Measurements from ENCODE around the gene DBH.

Gene DBH

DNA sequence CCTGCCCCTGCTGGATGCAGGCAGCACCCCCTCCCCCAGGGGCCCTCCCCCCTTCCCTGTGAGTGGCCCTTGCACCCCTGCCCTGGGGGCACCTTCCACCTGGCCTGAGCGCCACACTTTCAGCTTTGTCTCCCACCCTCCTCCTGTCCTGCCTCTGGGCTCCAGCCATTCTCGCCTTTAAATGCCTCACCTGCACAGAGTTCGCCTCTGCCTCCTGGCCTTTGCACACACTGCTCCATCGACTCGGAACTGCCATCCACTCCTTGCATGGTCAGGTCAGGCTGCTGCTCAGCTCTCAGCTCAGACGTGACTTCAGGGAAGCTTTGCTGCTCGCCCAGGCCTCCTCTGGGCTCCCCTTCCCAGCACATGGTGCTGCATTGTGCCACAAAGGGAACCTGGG is 37.2 kb upstream of the DBH start:
- H3K4me3 ChIP-seq (replicated peaks; ENCODE audit: low read depth, low read length): no peak overlapping the region
- TF ChIP-seq, protein P1, sequence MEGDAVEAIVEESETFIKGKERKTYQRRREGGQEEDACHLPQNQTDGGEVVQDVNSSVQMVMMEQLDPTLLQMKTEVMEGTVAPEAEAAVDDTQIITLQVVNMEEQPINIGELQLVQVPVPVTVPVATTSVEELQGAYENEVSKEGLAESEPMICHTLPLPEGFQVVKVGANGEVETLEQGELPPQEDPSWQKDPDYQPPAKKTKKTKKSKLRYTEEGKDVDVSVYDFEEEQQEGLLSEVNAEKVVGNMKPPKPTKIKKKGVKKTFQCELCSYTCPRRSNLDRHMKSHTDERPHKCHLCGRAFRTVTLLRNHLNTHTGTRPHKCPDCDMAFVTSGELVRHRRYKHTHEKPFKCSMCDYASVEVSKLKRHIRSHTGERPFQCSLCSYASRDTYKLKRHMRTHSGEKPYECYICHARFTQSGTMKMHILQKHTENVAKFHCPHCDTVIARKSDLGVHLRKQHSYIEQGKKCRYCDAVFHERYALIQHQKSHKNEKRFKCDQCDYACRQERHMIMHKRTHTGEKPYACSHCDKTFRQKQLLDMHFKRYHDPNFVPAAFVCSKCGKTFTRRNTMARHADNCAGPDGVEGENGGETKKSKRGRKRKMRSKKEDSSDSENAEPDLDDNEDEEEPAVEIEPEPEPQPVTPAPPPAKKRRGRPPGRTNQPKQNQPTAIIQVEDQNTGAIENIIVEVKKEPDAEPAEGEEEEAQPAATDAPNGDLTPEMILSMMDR (IDR thresholded peaks at IDR 0.05; ENCODE audit: low read depth, low read length, missing control alignments): no peak
- no peak for DNase-seq (ENCODE audit: extremely low read depth, low read depth)

DNA sequence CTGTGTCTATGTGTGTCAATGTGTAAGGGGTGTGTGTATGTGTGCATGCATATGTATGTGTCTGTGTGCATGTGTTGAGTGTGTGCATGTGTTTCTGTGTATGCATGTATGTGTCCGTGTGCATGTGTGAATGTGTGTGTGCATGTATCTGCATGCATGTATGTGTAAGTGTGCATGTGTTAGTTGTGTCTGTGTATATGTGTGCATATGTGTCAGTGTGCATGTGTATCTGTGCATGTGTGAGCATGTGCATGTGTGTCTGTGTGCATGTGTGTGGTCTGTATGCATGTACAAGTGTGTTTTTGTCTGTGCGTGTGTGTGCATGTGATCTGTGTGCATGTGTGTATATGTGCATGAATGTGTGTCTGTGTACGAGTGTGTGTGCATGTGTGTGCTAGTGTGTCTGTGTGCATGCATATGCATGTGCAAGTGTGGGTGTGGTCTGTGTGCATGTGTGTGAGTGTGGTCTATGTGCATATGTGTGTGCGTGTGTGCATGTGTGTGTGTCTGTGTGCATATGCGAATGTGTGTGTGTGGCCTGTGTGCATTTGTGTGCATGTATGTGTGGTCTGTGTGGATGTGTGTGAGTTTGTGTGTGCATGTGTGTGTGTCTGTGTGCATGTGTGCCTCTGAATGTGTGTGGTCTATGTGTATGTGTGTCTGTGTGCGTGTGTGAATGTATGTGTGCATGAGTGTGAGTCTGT is 36.5 kb upstream of the DBH start:
- no peak overlapping the region for H3K4me3 ChIP-seq (replicated peaks; ENCODE audit: low read depth, low read length)
- no peak for DNase-seq (ENCODE audit: extremely low read depth, low read depth)
- TF ChIP-seq, protein P1 (IDR thresholded peaks at IDR 0.05; ENCODE audit: low read depth, low read length, missing control alignments): no peak

DNA sequence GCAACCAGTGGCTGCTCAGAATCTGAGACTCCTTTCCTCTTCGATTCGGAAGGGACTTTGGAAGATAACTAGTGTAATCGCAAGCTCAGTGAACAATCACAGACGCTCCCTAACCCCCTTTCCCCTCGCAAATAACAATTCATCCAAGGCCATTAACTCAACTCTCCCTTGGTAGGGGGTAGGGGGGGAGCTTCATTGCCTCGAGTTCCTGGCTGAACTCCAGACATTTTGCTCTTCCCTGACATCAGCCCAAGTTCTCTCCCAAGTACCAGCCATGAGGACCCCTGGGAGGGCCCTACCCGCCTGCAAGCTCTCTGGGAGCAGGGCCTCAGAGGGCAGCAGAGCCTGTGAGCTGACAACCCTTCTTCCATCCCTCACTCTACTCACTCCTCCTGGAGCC is 35.4 kb upstream of the DBH start:
- no peak for DNase-seq (ENCODE audit: extremely low read depth, low read depth)
- TF ChIP-seq, protein P1 (IDR thresholded peaks at IDR 0.05; ENCODE audit: low read depth, low read length, missing control alignments): no peak
- H3K4me3 ChIP-seq (replicated peaks; ENCODE audit: low read depth, low read length): no peak overlapping the region

DNA sequence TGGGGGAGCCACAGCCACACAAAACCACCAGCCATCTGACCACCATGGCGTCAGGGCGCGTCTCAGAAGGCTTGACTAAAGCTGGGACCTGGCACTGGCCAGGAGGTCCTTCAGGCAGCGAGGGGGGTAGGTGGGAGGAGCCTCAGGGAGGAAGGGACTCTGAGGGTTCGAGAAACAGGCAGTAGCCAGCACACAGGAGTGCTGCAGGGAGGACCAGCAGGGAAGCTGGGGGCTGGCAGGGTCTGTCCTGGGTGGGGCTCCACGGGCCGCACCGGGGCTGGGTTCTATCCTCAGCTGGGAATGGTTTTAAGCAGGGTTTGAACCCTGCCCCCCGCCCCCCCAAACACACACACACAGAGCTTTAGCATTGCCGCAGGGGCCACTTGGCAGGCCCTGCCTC is 34.4 kb upstream of the DBH start:
- H3K4me3 ChIP-seq (replicated peaks; ENCODE audit: low read depth, low read length): no peak overlapping the region
- TF ChIP-seq, protein P1 (IDR thresholded peaks at IDR 0.05; ENCODE audit: low read depth, low read length, missing control alignments): no peak
- no peak for DNase-seq (ENCODE audit: extremely low read depth, low read depth)

DNA sequence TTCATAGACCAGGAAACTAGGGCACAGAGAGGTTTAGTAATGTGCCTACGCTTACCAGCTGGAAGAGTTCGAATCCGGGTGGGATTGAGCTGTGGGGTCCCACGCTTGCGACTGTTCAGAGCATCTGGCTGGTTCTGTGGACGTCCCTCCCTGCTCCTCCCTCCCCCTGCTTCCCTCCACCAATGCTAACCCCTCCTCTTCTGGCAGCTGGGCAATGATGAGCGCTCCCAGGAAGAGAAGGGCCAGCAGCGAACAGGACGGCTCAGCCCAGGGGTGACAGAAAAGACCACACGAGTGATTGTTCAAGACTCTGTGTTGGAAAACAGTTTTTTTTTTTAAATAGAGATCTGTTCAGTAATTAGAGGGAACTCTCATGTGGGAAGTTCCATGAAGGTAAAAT is 33.9 kb upstream of the DBH start:
- TF ChIP-seq, protein P1 (IDR thresholded peaks at IDR 0.05; ENCODE audit: low read depth, low read length, missing control alignments): no peak
- H3K4me3 ChIP-seq (replicated peaks; ENCODE audit: low read depth, low read length): no peak overlapping the region
- DNase-seq (ENCODE audit: extremely low read depth, low read depth): no peak

DNA sequence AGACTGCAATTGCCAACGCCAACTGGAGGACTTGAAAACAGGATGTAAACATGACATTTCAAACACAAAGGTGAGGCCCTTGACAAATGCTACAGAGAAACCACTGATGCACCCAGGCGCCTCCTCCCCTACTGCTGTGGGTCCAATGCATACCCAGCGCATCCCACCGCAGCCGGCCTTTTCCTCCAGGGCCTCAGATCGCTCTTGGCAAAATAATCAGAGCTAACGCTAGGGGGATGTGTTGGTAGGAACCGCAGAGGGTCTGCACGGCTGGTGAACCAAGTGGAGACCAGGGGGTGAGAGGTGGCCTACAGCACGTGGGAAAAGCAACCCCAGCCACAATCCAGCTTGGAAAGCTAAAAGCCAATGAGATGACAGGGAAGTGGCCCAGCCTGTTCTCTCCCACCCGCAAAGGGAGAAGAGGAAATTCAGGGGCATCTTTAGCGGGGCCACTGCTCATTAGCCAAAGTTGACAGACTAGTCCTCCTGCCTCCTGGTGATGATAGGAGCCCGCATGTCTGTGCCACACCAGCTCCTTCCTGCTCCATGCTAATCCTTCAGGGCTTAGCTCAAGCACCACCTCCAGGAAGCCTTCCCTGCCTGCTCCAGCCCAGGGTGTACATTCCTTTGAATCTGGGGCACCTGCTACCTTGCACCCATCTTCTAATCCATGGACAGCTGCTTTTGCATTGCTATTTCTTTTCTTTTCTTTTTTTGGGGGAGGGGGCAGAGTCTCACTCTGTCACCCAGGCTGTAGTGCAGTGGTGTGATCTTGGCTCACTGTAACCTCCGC is 32.8 kb upstream of the DBH start:
- no peak for DNase-seq (ENCODE audit: extremely low read depth, low read depth)
- no peak overlapping the region for H3K4me3 ChIP-seq (replicated peaks; ENCODE audit: low read depth, low read length)
- TF ChIP-seq, protein P1 (IDR thresholded peaks at IDR 0.05; ENCODE audit: low read depth, low read length, missing control alignments): no peak

All from HFF-Myc (cell line).